Testis (tissue), 3 donors: ENCODE results near the gene ITGB4. TPM values are rescaled to one million over a fixed set of nuclear protein-coding genes. Genes with fewer than 3 reads are reported as not detected.

ENCODE experiments used
- DNase-seq: peaks from one replicate; pipeline ENCODE4 v3.0.0-alpha.2; 2019
- H3K27ac ChIP-seq, 2 donors: fragments of 200-600 bp; sonication (generic); one replicate each; pipeline ENCODE4 v1.5.1; 2019
- H3K27me3 ChIP-seq: fragments of 200-600 bp; sonication (generic); one replicate; pipeline ENCODE4 v1.5.1; 2019
- H3K36me3 ChIP-seq: fragments of 200-600 bp; sonication (generic); one replicate; pipeline ENCODE4 v1.5.1; 2017; ENCODE audit warnings: low read depth; ENCODE audit errors: missing control alignments
- H3K4me1 ChIP-seq: fragments of 200-600 bp; sonication (generic); one replicate; pipeline ENCODE4 v1.5.1; 2019
- H3K4me3 ChIP-seq, 2 donors: fragments of 200-600 bp; sonication (generic); one replicate each; pipeline ENCODE4 v1.5.1; 2017 to 2019
- H3K9me3 ChIP-seq: fragments of 200-600 bp; sonication (generic); one replicate; pipeline ENCODE4 v1.5.1; 2017
- CTCF ChIP-seq, 3 experiments: fragments of 450-650 bp in 2 of 3; fragments of 200-600 bp in 1 of 3; sonication (generic) in 1 of 3; IDR thresholded peaks; one replicate each; pipeline ENCODE4 v1.5.1; 2016 to 2019; ENCODE audit warnings: antibody characterized with exemption in 3 of 3, mild to moderate bottlenecking in 2 of 3, moderate library complexity in 1 of 3
- POLR2A ChIP-seq: fragments of 450-650 bp; IDR thresholded peaks from one replicate; pipeline ENCODE4 v1.6.1; 2017; ENCODE audit warnings: antibody characterized with exemption, mild to moderate bottlenecking, moderate library complexity
- WGBS, 2 donors: methylation state at CpG; one replicate each; pipeline ENCODE4 v1.1.5; 2018; 5-methylcytosine and 5-hydroxymethylcytosine counted together
- intact Hi-C: fragments of 100-400 bp; cut with DNase I; formaldehyde crosslinking; loops from one replicate; pipeline ENCODE4 v1.15.1; 2023; ENCODE audit warnings: low total_unique reads
- polyA plus RNA-seq: library from polyadenylated mRNA; stranded (reverse); fragments of 350-450 nt; fragmentation: Illumina TruSeq; extraction: RNeasy Lipid Tissue Mini Kit (QIAGEN cat#74804); gene quantifications from one replicate; pipeline ENCODE4 v1.2.3, GENCODE V29; 2014; ENCODE audit warnings: low read depth, low replicate concordance; ENCODE audit not compliant: insufficient read depth
- total RNA-seq, 2 donors: library from RNA; depleted of rRNA; stranded (reverse); fragments of >200 nt; gene quantifications; one replicate each; pipeline ENCODE4 v1.2.3, GENCODE V29; 2016

The ITGB4 gene
- total and polyA plus RNA-seq, 3 donors from 2014 or later, result 7.6 to 16.4 (median 11.6) TPM

DNA sequence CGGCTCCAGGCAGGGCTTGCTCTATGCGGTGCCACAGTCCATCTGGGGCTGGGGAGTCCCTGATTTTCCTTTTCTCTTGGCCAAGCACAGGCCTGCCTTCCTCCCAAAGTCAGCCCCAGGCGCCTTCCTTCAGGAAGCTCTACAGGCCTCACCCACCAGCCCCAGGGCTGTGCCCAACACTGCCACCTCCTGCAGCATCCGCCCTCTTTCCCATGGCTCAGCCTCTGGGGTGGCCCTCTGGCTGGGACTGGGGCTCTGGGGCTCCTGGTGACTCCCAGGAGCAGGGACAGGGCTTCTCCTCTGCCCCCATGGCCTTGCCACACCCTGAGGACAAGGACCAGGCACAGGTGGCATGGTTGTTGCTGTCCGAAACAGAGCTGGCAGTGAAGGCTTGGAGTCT, 817 bp downstream of the ITGB4 start:
- no peak for DNase-seq
- Histone ChIP-seq H3K36me3 (no peaks in the 10 kb centered on the region), H3K27me3 (no peaks in the 10 kb centered on the region), H3K27ac (no peak overlapping the region), H3K9me3 (no peaks in the 10 kb centered on the region), H3K4me3 (no peak overlapping the region), H3K4me1 (peaks cover 2% of the 10 kb centered on the region)
- intact Hi-C loops, result no loop called here
- no peak for TF ChIP-seq CTCF (IDR thresholded peaks at IDR 0.05)
- no peak for TF ChIP-seq POLR2A
- WGBS, 2 donors, result 73 to 82% methylated on average over 5 of the region's 5 CpGs

- Histone ChIP-seq H3K4me3 (no peak overlapping the region), H3K27ac (no peak overlapping the region), H3K9me3 (no peaks in the 10 kb centered on the region), H3K36me3 (no peaks in the 10 kb centered on the region), H3K27me3 (no peaks in the 10 kb centered on the region), H3K4me1 (peaks cover 2% of the 10 kb centered on the region)
- DNase-seq, result no peak
- intact Hi-C loops, result no loop called here
- no peak for TF ChIP-seq CTCF (IDR thresholded peaks at IDR 0.05)
- no peak for TF ChIP-seq POLR2A
- WGBS, 2 donors, result 88 to 96% methylated on average over 9 of the region's 9 CpGs
These were observed 1.4 kb downstream of the ITGB4 start for GRCh38 chr17:75722542-75723095.

DNA sequence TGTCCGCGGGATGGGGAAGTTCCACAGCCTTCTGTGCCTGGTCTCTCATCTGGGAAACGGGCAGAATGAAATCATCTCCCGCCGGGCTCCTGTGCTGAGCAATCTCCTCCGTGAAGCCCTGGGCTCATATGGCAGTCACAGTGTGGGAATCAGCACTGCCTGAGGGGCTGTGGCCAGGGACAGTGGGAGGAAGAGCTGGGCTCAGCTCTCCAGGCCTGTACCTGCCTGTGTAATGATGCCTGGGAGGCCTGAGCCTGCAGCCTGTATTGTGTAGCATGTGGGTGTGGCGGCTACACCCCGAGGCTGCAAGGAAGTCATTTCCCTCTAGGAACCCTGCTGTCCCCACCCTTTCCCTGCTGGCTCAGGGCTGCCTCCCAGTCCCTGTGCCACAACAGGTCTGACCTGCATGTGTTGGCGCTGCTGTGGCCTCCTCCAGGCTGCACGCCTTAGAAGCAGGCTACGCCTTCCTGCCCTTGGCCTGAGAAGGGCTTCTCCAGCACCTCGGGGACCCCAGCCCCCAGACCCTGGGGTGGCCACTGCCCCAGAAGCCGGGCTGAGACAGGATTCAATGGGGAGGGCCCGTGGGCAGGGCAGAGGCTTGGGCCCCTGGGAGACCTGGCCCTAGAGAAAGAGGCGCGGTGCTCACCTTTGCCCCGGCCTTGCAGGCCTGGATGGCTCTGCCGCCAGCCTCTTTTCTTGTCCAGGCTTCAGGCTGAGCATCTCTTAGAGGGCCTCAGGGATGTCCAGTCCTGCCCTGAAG, 2.1 kb downstream of the ITGB4 start:
- no peaks in the 10 kb centered on the region for H3K36me3 ChIP-seq
- peaks cover 2% of the 10 kb centered on the region for H3K4me1 ChIP-seq
- no peak overlapping the region for H3K27ac ChIP-seq
- H3K9me3 ChIP-seq, result no peaks in the 10 kb centered on the region
- WGBS, 2 donors, result 85% methylated on average over 18 of the region's 18 CpGs; no CpG with 5 or more reads in 1 of the 2 donors
- H3K27me3 ChIP-seq, result no peaks in the 10 kb centered on the region
- no peak for DNase-seq
- no peak overlapping the region for H3K4me3 ChIP-seq
- intact Hi-C loops, result no loop called here
- TF ChIP-seq POLR2A, result no peak
- no peak for TF ChIP-seq CTCF (IDR thresholded peaks at IDR 0.05)

GRCh38 chr17:75724016-75725003, 3.1 kb downstream of the ITGB4 start:
- no peak for DNase-seq
- Histone ChIP-seq H3K36me3 (no peaks in the 10 kb centered on the region), H3K4me3 (no peak overlapping the region), H3K9me3 (no peaks in the 10 kb centered on the region), H3K4me1 (peaks cover 2% of the 10 kb centered on the region), H3K27me3 (no peaks in the 10 kb centered on the region), H3K27ac (no peak overlapping the region)
- TF ChIP-seq CTCF (IDR thresholded peaks at IDR 0.05), result no peak
- no peak for TF ChIP-seq POLR2A
- intact Hi-C loops, result no loop called here
- whole genome bisulfite sequencing, 2 donors, result 85 to 86% methylated on average over 17 to 23 of the region's 23 CpGs
